PC-3 (cell line): Measurements from ENCODE around the gene THADA. TPM values are rescaled to one million over a fixed set of nuclear protein-coding genes. Genes with fewer than 3 reads are reported as not detected.
A peak's percentile ranks its signal among the peaks of the same experiment; 100 is the strongest.

ENCODE experiments used
- ATAC-seq: fragments of 200-7000 bp; cut with Tn5 transposase; 2 replicates; pipeline ENCODE4 v1.9.1; 2020; ENCODE audit warnings: mild to moderate bottlenecking, moderate library complexity
- BruUV-seq: library from RNA; stranded (reverse); fragments of 400-500 nt; replicated peaks from 2 replicates; lab custom pipeline; 2021; lab: Mats Ljungman, UMichigan
- CTCF ChIA-PET: fragments of 300-600 bp; sonication (Branson Sonifier 250); formaldehyde crosslinking; loops from one replicate; lab custom pipeline; 2022; ENCODE audit warnings: antibody characterized with exemption; lab: Charles Lee
- POLR2A ChIA-PET: fragments of 300-600 bp; sonication (Branson Sonifier 250); formaldehyde crosslinking; loops from one replicate; lab custom pipeline; 2022; ENCODE audit warnings: antibody characterized with exemption; ENCODE audit not compliant: unreplicated experiment; lab: Charles Lee
- DNase-seq: peaks from one replicate; pipeline ENCODE4 v3.0.0-alpha.2; 2015
- H2AFZ ChIP-seq: fragments of 300-600 bp; sonication (generic); 2 replicates; pipeline ENCODE4 v1.6.0; 2016; ENCODE audit warnings: antibody characterized with exemption, low read length
- H3F3A ChIP-seq: fragments of 300-600 bp; sonication (generic); one replicate; pipeline ENCODE4 v1.6.0; 2017; ENCODE audit warnings: antibody characterized with exemption, low read length, control low read depth, mild to moderate bottlenecking; ENCODE audit not compliant: unreplicated experiment
- H3K27ac ChIP-seq: fragments of 300-600 bp; sonication (generic); 2 replicates; pipeline ENCODE4 v1.5.1; 2016; ENCODE audit warnings: mild to moderate bottlenecking, low read length
- H3K27me3 ChIP-seq: fragments of 300-600 bp; sonication (generic); 2 replicates; pipeline ENCODE4 v1.6.1; 2016; ENCODE audit warnings: low read length, mixed read lengths
- H3K36me3 ChIP-seq: fragments of 300-600 bp; sonication (generic); 2 replicates; pipeline ENCODE4 v1.6.1; 2016; ENCODE audit warnings: low read depth, mixed run types, low read length, mixed read lengths
- H3K4me1 ChIP-seq: fragments of 300-600 bp; sonication (generic); 2 replicates; pipeline ENCODE4 v1.5.1; 2016; ENCODE audit warnings: low read length; ENCODE audit not compliant: insufficient read depth
- H3K4me2 ChIP-seq: fragments of 300-600 bp; sonication (generic); 2 replicates; pipeline ENCODE4 v1.6.0; 2016; ENCODE audit warnings: low read length
- H3K4me3 ChIP-seq: fragments of 300-600 bp; sonication (generic); 2 replicates; pipeline ENCODE4 v1.5.1; 2016; ENCODE audit warnings: mild to moderate bottlenecking, low read length, mixed read lengths
- H3K79me2 ChIP-seq: fragments of 300-600 bp; sonication (generic); 2 replicates; pipeline ENCODE4 v1.6.1; 2017; ENCODE audit warnings: low read length, mixed read lengths
- H3K9ac ChIP-seq: fragments of 300-600 bp; sonication (generic); 2 replicates; pipeline ENCODE4 v1.6.0; 2016; ENCODE audit warnings: mild to moderate bottlenecking, low read length
- H3K9me2 ChIP-seq: fragments of 300-600 bp; sonication (generic); replicated peaks from 2 replicates; pipeline ENCODE4 v1.6.1; 2016; ENCODE audit warnings: mixed run types, low read length, mixed read lengths
- H3K9me3 ChIP-seq: fragments of 300-600 bp; sonication (generic); 2 replicates; pipeline ENCODE4 v1.6.1; 2016; ENCODE audit warnings: low read length, mixed read lengths
- H4K20me1 ChIP-seq: fragments of 300-600 bp; sonication (generic); 2 replicates; pipeline ENCODE4 v1.6.1; 2016; ENCODE audit warnings: low read length, mixed read lengths
- CTCF ChIP-seq: fragments of 300-600 bp; sonication (generic); conservative IDR thresholded peaks from 2 replicates; pipeline ENCODE4 v1.5.1; 2017; ENCODE audit warnings: antibody characterized with exemption, low read depth, mild to moderate bottlenecking, low read length
- EZH2 ChIP-seq: fragments of 300-600 bp; sonication (generic); IDR thresholded peaks from one replicate; pipeline ENCODE4 v1.6.1; 2017; ENCODE audit warnings: antibody characterized with exemption, mild to moderate bottlenecking, low read length; ENCODE audit not compliant: unreplicated experiment
- EZH2phosphoT487 ChIP-seq: fragments of 300-600 bp; sonication (generic); IDR thresholded peaks from 2 replicates; pipeline ENCODE4 v1.6.1; 2018; ENCODE audit warnings: mild to moderate bottlenecking, antibody characterized with exemption, low read length, borderline replicate concordance
- intact Hi-C: fragments of 100-400 bp; cut with micrococcal nuclease; formaldehyde crosslinking; loops from 2 replicates; pipeline ENCODE4 v1.9.0; 2023
- total RNA-seq: library from RNA; depleted of rRNA; stranded (reverse); fragments of >200 nt; gene quantifications from 2 replicates; pipeline ENCODE4 v1.2.3, GENCODE V29; 2014

THADA gene
- total RNA-seq, 1 experiment from 2014 or later = 33.6 TPM

DNA sequence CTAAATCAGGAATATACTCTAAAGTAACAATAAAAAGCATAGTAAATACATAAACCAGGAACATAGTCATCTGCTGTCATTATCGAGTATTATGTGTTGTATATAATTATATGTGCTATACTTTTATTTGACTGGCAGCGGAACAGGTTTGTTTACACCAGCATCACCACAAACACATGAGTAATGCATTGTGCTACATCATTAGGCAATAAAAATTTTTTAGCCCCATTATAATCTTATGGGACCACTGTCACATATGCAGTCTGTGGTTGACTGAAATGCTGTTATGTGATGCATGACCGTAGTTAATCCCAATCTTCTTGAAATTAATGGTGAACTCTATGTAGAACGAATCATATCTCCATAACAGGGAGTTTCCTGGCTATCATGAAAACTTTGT lies 232.7 kb downstream of the THADA start:
- no peak overlapping the region for H3K9ac ChIP-seq
- H3K9me2 ChIP-seq = no peaks in the 10 kb centered on the region
- ATAC-seq = peak; percentile 80
- no peaks in the 10 kb centered on the region for H4K20me1 ChIP-seq
- ChIA-PET CTCF (no interaction called here), POLR2A (no interaction called here)
- TF ChIP-seq CTCF = no peak
- TF ChIP-seq EZH2phosphoT487 = no peak
- no peak for TF ChIP-seq EZH2
- intact Hi-C loops = no loop called here
- no peaks in the 10 kb centered on the region for H3K36me3 ChIP-seq
- H3K4me2 ChIP-seq = no peak overlapping the region
- no peaks in the 10 kb centered on the region for H3K27me3 ChIP-seq
- peak; percentile 53 for DNase-seq
- no peak overlapping the region for H3K4me3 ChIP-seq
- no TSS peak for BruUV-seq
- no peaks in the 10 kb centered on the region for H3K9me3 ChIP-seq
- no peaks in the 10 kb centered on the region for H3K79me2 ChIP-seq
- no peak overlapping the region for H2AFZ ChIP-seq
- H3K27ac ChIP-seq = peak overlapping the region; percentile 17; the same call in 1 of the 2 replicates
- H3K4me1 ChIP-seq = peaks cover 9% of the 10 kb centered on the region
- H3F3A ChIP-seq = no peaks in the 10 kb centered on the region

- Histone ChIP-seq H3K27ac (no peak overlapping the region), H3K9me2 (no peaks in the 10 kb centered on the region), H3K79me2 (no peaks in the 10 kb centered on the region), H4K20me1 (no peaks in the 10 kb centered on the region), H3K4me3 (no peak overlapping the region), H3F3A (no peaks in the 10 kb centered on the region), H3K36me3 (no peaks in the 10 kb centered on the region), H3K9ac (no peak overlapping the region), H3K9me3 (no peaks in the 10 kb centered on the region), H3K4me1 (peaks cover 9% of the 10 kb centered on the region), H3K4me2 (no peak overlapping the region), H2AFZ (no peak overlapping the region), H3K27me3 (no peaks in the 10 kb centered on the region)
- BruUV-seq = no TSS peak
- ChIA-PET CTCF (no interaction called here), POLR2A (no interaction called here)
- intact Hi-C loops = no loop called here
- ATAC-seq = no peak
- TF ChIP-seq CTCF (no peak), EZH2 (no peak), EZH2phosphoT487 (no peak)
- DNase-seq = no peak
Observed at GRCh38 chr2:43361286-43361685, 234.6 kb downstream of the THADA start.

GRCh38 chr2:43360137-43360536 lies 235.7 kb downstream of the THADA start:
- POLR2A ChIA-PET = no interaction called here
- H2AFZ ChIP-seq = no peak overlapping the region
- CTCF ChIA-PET = no interaction called here
- 0 out of 2 replicates have a peak, but pooled peaks cover 5% of the 10 kb centered on the region for H3K9me2 ChIP-seq
- no peak for DNase-seq
- no TSS peak for BruUV-seq
- no peaks in the 10 kb centered on the region for H4K20me1 ChIP-seq
- ATAC-seq = no peak
- no peak overlapping the region for H3K27ac ChIP-seq
- intact Hi-C loops = no loop called here
- H3K9ac ChIP-seq = no peak overlapping the region
- no peaks in the 10 kb centered on the region for H3K27me3 ChIP-seq
- no peaks in the 10 kb centered on the region for H3F3A ChIP-seq
- H3K4me2 ChIP-seq = no peak overlapping the region
- TF ChIP-seq EZH2phosphoT487 (no peak), CTCF (no peak), EZH2 (no peak)
- no peak overlapping the region for H3K4me3 ChIP-seq
- H3K4me1 ChIP-seq = peaks cover 9% of the 10 kb centered on the region
- H3K36me3 ChIP-seq = no peaks in the 10 kb centered on the region
- no peaks in the 10 kb centered on the region for H3K9me3 ChIP-seq
- H3K79me2 ChIP-seq = no peaks in the 10 kb centered on the region
